Ishikawa (cell line): ENCODE results near the gene RNASET2.

Source experiments
- CEBPB ChIP-seq: IDR thresholded peaks from 2 replicates; pipeline ENCODE4 v1.6.1; 2012
- CREB1 ChIP-seq: IDR thresholded peaks from 2 replicates; pipeline ENCODE4 v1.6.1; 2012; ENCODE audit warnings: low read depth
- EGR1 ChIP-seq: IDR thresholded peaks from 2 replicates; pipeline ENCODE4 v1.6.1; 2012
- EP300 ChIP-seq: IDR thresholded peaks from 2 replicates; pipeline ENCODE4 v1.6.1; 2012; ENCODE audit warnings: borderline replicate concordance
- FOXM1 ChIP-seq: IDR thresholded peaks from 2 replicates; pipeline ENCODE4 v1.6.1; 2012; ENCODE audit warnings: low read depth, borderline replicate concordance
- NFIC ChIP-seq: IDR thresholded peaks from 2 replicates; pipeline ENCODE4 v1.6.1; 2012
- RAD21 ChIP-seq: IDR thresholded peaks from 2 replicates; pipeline ENCODE4 v1.6.1; 2012; ENCODE audit warnings: low read depth
- TAF1 ChIP-seq: IDR thresholded peaks from 2 replicates; pipeline ENCODE4 v1.6.1; 2012; ENCODE audit warnings: low read depth, mild to moderate bottlenecking
- TCF12 ChIP-seq: IDR thresholded peaks from 2 replicates; pipeline ENCODE4 v1.6.1; 2012; ENCODE audit warnings: low read depth
- TEAD4 ChIP-seq: IDR thresholded peaks from 2 replicates; pipeline ENCODE4 v1.6.1; 2012
- YY1 ChIP-seq: IDR thresholded peaks from 2 replicates; pipeline ENCODE4 v1.6.1; 2012; ENCODE audit warnings: low read depth
- ZBTB7A ChIP-seq: IDR thresholded peaks from 2 replicates; pipeline ENCODE4 v1.6.1; 2012; ENCODE audit warnings: low read depth
- TF ChIP-seq, protein P1 (sequence below): IDR thresholded peaks from 2 replicates; pipeline ENCODE4 v1.6.1; 2012; ENCODE audit warnings: low read depth, mild to moderate bottlenecking
- TF ChIP-seq, protein P2 (sequence below): IDR thresholded peaks from 2 replicates; pipeline ENCODE4 v1.6.1; 2012
- TF ChIP-seq, protein P3 (sequence below): IDR thresholded peaks from 2 replicates; pipeline ENCODE4 v1.6.1; 2012

Gene RNASET2

DNA sequence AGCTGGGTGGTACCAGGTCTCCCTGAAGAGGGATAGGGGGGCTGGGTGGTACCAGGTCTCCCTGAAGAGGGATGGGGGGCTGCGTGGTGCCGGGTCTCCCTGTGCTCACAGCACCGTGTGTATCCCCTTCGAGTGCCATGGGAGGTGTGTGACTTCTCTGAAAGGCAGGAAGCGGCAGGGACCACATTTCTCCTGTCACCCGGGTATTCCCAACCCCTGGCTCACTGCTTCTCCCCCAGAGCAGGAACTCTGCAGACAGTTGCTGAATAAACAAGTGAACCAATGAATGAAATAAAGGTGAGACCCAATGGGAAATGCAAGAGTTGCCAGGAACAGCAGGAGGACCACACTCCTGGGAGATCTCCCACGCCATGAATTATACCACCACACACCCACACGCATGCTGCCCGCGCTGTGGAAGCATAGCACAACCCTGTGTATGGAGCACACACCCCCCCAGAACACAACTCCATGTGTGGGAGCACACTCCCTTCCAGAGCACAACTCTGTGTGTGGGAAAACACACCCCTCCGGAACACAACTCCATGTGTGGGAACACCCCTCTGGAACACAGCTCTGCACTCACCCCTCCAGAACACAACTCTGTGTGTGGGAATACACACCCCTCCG, 50.7 kb downstream of the RNASET2 start:
- TF ChIP-seq EP300: no peak
- TF ChIP-seq CEBPB: no peak
- TF ChIP-seq TCF12: no peak
- no peak for TF ChIP-seq ZBTB7A
- TF ChIP-seq, protein P1, sequence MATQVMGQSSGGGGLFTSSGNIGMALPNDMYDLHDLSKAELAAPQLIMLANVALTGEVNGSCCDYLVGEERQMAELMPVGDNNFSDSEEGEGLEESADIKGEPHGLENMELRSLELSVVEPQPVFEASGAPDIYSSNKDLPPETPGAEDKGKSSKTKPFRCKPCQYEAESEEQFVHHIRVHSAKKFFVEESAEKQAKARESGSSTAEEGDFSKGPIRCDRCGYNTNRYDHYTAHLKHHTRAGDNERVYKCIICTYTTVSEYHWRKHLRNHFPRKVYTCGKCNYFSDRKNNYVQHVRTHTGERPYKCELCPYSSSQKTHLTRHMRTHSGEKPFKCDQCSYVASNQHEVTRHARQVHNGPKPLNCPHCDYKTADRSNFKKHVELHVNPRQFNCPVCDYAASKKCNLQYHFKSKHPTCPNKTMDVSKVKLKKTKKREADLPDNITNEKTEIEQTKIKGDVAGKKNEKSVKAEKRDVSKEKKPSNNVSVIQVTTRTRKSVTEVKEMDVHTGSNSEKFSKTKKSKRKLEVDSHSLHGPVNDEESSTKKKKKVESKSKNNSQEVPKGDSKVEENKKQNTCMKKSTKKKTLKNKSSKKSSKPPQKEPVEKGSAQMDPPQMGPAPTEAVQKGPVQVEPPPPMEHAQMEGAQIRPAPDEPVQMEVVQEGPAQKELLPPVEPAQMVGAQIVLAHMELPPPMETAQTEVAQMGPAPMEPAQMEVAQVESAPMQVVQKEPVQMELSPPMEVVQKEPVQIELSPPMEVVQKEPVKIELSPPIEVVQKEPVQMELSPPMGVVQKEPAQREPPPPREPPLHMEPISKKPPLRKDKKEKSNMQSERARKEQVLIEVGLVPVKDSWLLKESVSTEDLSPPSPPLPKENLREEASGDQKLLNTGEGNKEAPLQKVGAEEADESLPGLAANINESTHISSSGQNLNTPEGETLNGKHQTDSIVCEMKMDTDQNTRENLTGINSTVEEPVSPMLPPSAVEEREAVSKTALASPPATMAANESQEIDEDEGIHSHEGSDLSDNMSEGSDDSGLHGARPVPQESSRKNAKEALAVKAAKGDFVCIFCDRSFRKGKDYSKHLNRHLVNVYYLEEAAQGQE: no peak
- TF ChIP-seq YY1: no peak
- no peak for TF ChIP-seq TEAD4
- no peak for TF ChIP-seq NFIC
- TF ChIP-seq CREB1: no peak
- TF ChIP-seq TAF1: no peak
- TF ChIP-seq, protein P2, sequence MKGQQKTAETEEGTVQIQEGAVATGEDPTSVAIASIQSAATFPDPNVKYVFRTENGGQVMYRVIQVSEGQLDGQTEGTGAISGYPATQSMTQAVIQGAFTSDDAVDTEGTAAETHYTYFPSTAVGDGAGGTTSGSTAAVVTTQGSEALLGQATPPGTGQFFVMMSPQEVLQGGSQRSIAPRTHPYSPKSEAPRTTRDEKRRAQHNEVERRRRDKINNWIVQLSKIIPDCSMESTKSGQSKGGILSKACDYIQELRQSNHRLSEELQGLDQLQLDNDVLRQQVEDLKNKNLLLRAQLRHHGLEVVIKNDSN: no peak
- no peak for TF ChIP-seq FOXM1
- TF ChIP-seq RAD21: no peak
- no peak for TF ChIP-seq EGR1
- TF ChIP-seq, protein P3, sequence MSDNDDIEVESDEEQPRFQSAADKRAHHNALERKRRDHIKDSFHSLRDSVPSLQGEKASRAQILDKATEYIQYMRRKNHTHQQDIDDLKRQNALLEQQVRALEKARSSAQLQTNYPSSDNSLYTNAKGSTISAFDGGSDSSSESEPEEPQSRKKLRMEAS: no peak

DNA sequence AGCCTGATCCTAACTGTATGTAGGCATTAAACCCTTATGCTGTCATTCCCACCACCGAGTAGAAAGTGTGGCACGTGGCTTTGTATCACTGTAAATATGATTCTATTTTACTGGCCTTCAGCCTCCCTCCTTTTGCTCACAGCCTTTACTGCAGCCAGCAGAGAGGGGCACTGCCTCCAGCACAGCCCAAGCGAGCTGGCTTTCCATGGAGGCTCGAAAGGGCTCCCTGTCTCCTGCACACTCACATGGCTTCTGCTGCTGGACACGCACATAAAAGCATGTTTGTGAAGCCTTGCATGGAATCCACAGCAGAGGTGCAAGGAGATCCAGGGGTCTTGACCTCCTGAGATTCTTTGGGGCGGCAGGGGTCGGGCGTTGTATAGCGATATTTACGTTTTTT, 51.3 kb downstream of the RNASET2 start:
- TF ChIP-seq CEBPB: no peak
- TF ChIP-seq TEAD4: no peak
- no peak for TF ChIP-seq TCF12
- no peak for TF ChIP-seq EP300
- TF ChIP-seq TAF1: no peak
- TF ChIP-seq, protein P2: no peak
- TF ChIP-seq FOXM1: no peak
- no peak for TF ChIP-seq NFIC
- no peak for TF ChIP-seq YY1
- no peak for TF ChIP-seq RAD21
- TF ChIP-seq, protein P3: no peak
- TF ChIP-seq, protein P1: no peak
- no peak for TF ChIP-seq ZBTB7A
- TF ChIP-seq CREB1: no peak
- TF ChIP-seq EGR1: no peak

DNA sequence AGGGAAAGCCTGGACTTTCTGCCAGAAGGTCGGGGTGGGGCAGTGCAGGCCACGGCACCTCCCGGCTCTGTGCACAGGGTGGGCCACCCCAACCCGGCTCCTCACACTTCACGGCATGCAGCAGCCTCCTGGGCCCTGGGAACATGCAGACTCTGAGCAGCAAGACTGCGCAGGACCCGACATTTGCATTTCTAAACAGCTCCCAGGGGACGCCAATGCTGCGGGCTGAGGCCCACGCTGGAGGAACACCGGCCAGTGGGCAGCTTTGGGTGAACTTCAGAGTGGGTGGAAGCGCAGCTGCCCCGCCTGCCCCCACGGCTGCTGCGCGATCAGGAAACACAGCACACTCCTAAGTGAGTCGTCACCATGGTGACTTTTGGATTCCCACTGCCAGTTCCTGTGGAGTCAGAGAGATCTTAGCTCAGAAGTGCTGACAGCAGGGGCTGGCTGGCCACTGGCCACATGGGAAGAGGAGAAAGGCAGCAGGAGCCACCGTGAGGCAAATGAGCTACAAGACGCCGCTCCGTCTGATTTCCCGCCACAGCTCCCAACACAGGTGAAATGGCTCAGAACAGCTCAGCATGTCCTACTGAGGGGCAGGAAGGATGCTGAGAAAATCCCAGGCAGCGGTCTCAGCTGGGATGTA, 52.1 kb downstream of the RNASET2 start:
- TF ChIP-seq, protein P3: no peak
- TF ChIP-seq CREB1: no peak
- TF ChIP-seq EP300: no peak
- TF ChIP-seq YY1: no peak
- TF ChIP-seq TCF12: no peak
- TF ChIP-seq RAD21: no peak
- TF ChIP-seq TEAD4: no peak
- TF ChIP-seq NFIC: no peak
- TF ChIP-seq CEBPB: no peak
- no peak for TF ChIP-seq EGR1
- no peak for TF ChIP-seq FOXM1
- TF ChIP-seq, protein P1: no peak
- TF ChIP-seq ZBTB7A: no peak
- TF ChIP-seq, protein P2: no peak
- no peak for TF ChIP-seq TAF1
